ENCODE data around the gene NID1. TPM values are rescaled to one million over a fixed set of nuclear protein-coding genes. Genes with fewer than 3 reads are reported as not detected.

NID1 gene
- total RNA-seq, 2 experiments from 2014 or later: not detected

GRCh38 chr1:236110137-236110536 is 45.2 kb upstream of the NID1 start:
- ChIA-PET POLR2A (no interaction called here), CTCF (ENCODE audit: unreplicated experiment) (no interaction called here)
- no peak for DNase-seq (ENCODE audit: low spot score)
- no TSS peak for BruUV-seq (replicated peaks)
- Histone ChIP-seq H3K4me3 (ENCODE audit: low read depth, low read length, poor library complexity, severe bottlenecking) (no peak overlapping the region), H3K9me3 (ENCODE audit: low read length) (no peaks in the 10 kb centered on the region), H3K27ac (ENCODE audit: low read depth, low read length, poor library complexity, severe bottlenecking) (no peak overlapping the region), H3K4me1 (ENCODE audit: insufficient read depth, low read length, poor library complexity, severe bottlenecking) (no peaks in the 10 kb centered on the region), H3K4me2 (ENCODE audit: low read length) (no peak overlapping the region), H2AFZ (ENCODE audit: low read length) (no peak overlapping the region), H3K79me2 (ENCODE audit: insufficient read depth, low read depth, low read length) (no peaks in the 10 kb centered on the region), H4K20me1 (ENCODE audit: insufficient read depth, low read length) (no peaks in the 10 kb centered on the region), H3K36me3 (ENCODE audit: insufficient read depth, low read length) (no peaks in the 10 kb centered on the region), H3K9me2 (ENCODE audit: insufficient read depth, low read length) (no peaks in the 10 kb centered on the region)
- intact Hi-C loops (cut with micrococcal nuclease; ENCODE audit: unreplicated experiment): no loop called here
- no peak for TF ChIP-seq CTCF (conservative IDR thresholded peaks at IDR 0.05; ENCODE audit: low read length)
- TF ChIP-seq EZH2phosphoT487 (IDR thresholded peaks at IDR 0.05; ENCODE audit: borderline replicate concordance, low read depth, low read length): no peak

GRCh38 chr1:236108027-236108648 is 43.2 kb upstream of the NID1 start:
- intact Hi-C loops (cut with micrococcal nuclease; ENCODE audit: unreplicated experiment): loop anchor here (10.0 kb wide), 3 partner anchors 237 to 1457 kb away; no protein-coding TSS in a partner anchor
- BruUV-seq (replicated peaks): no TSS peak
- POLR2A ChIA-PET: interaction anchor here (1.0 kb wide), 1 partner anchor 8 kb away, joined by 3 read pairs; no protein-coding TSS in a partner anchor

More at GRCh38 chr1:236108027-236108648, 43.2 kb upstream of the NID1 start:
- Histone ChIP-seq H3K4me2 (ENCODE audit: low read length) (no peak overlapping the region), H3K36me3 (ENCODE audit: insufficient read depth, low read length) (no peaks in the 10 kb centered on the region), H3K4me3 (ENCODE audit: low read depth, low read length, poor library complexity, severe bottlenecking) (no peak overlapping the region), H3K9me2 (ENCODE audit: insufficient read depth, low read length) (no peaks in the 10 kb centered on the region), H3K79me2 (ENCODE audit: insufficient read depth, low read depth, low read length) (no peaks in the 10 kb centered on the region), H3K27ac (ENCODE audit: low read depth, low read length, poor library complexity, severe bottlenecking) (no peak overlapping the region), H2AFZ (ENCODE audit: low read length) (no peak overlapping the region), H3K4me1 (ENCODE audit: insufficient read depth, low read length, poor library complexity, severe bottlenecking) (no peaks in the 10 kb centered on the region), H3K9me3 (ENCODE audit: low read length) (no peaks in the 10 kb centered on the region), H4K20me1 (ENCODE audit: insufficient read depth, low read length) (no peaks in the 10 kb centered on the region)
- CTCF ChIA-PET (ENCODE audit: unreplicated experiment): no interaction called here
- no peak for DNase-seq (ENCODE audit: low spot score)
- TF ChIP-seq EZH2phosphoT487 (IDR thresholded peaks at IDR 0.05; ENCODE audit: borderline replicate concordance, low read depth, low read length): no peak
- no peak for TF ChIP-seq CTCF (conservative IDR thresholded peaks at IDR 0.05; ENCODE audit: low read length)

Measured in OCI-LY7 (cell line).